IMR-90 (cell line): ENCODE data around the gene NTNG2. TPM values are rescaled to one million over a fixed set of nuclear protein-coding genes. Genes with fewer than 3 reads are reported as not detected.

Source experiments
- ATAC-seq: fragments of 200-7000 bp; cut with Tn5 transposase; 2 replicates; pipeline ENCODE4 v1.9.1; 2020; ENCODE audit warnings: low read depth, mild to moderate bottlenecking, moderate library complexity
- BruUV-seq: library from RNA; stranded (reverse); fragments of 400-500 nt; replicated peaks from 2 replicates; lab custom pipeline; 2021; lab: Mats Ljungman, UMichigan
- CTCF ChIA-PET: fragments of 300-600 bp; formaldehyde crosslinking; extraction: SDS; loops from one replicate; lab custom pipeline; 2021; ENCODE audit warnings: antibody characterized with exemption; lab: Yijun Ruan, JAX
- POLR2A ChIA-PET: fragments of 300-600 bp; sonication (Branson Sonifier 250); formaldehyde crosslinking; loops from one replicate; lab custom pipeline; 2022; ENCODE audit warnings: antibody characterized with exemption; ENCODE audit not compliant: unreplicated experiment; lab: Charles Lee
- DNase-seq: peaks from one replicate; pipeline ENCODE4 v3.0.0; 2013
- H2AFZ ChIP-seq: replicated peaks from 2 replicates; pipeline ENCODE3; 2013; ENCODE audit warnings: low read length, mild to moderate bottlenecking; ENCODE audit not compliant: poor library complexity
- H2AK5ac ChIP-seq: 2 replicates; pipeline ENCODE4 v1.6.1; 2013; ENCODE audit warnings: low read depth, low read length, inconsistent platforms
- H2AK9ac ChIP-seq: replicated peaks from 2 replicates; pipeline ENCODE3; 2013; ENCODE audit warnings: mild to moderate bottlenecking, low read depth, low read length, moderate library complexity; ENCODE audit not compliant: poor library complexity
- H2BK120ac ChIP-seq: 2 replicates; pipeline ENCODE4 v1.6.1; 2013; ENCODE audit warnings: low read depth, low read length, inconsistent platforms
- H2BK15ac ChIP-seq: 3 replicates; pipeline ENCODE4 v1.6.1; 2013; ENCODE audit warnings: low read depth, low read length, inconsistent platforms
- H2BK20ac ChIP-seq: 2 replicates; pipeline ENCODE4 v1.6.1; 2013; ENCODE audit warnings: low read depth, mild to moderate bottlenecking, inconsistent platforms, low read length, moderate library complexity
- H2BK5ac ChIP-seq: 2 replicates; pipeline ENCODE4 v1.6.1; 2013; ENCODE audit warnings: mild to moderate bottlenecking, low read depth, low read length, inconsistent platforms; ENCODE audit not compliant: poor library complexity, severe bottlenecking
- H3K14ac ChIP-seq: replicated peaks from 2 replicates; pipeline ENCODE4 v1.6.1; 2013; ENCODE audit warnings: low read depth, low read length, inconsistent platforms
- H3K18ac ChIP-seq: 2 replicates; pipeline ENCODE4 v1.6.1; 2013; ENCODE audit warnings: low read depth, low read length, control low read depth
- H3K23ac ChIP-seq: 2 replicates; pipeline ENCODE4 v1.6.1; 2013; ENCODE audit warnings: low read depth, low read length, inconsistent platforms
- H3K27ac ChIP-seq: 2 replicates; pipeline ENCODE4 v1.5.1; 2013; ENCODE audit warnings: mild to moderate bottlenecking, control low read depth, low read length; ENCODE audit not compliant: insufficient read depth
- H3K27me3 ChIP-seq: 2 replicates; pipeline ENCODE4 v1.6.1; 2013; ENCODE audit warnings: low read length; ENCODE audit not compliant: control insufficient read depth, insufficient read depth
- H3K36me3 ChIP-seq: 2 replicates; pipeline ENCODE4 v1.6.1; 2013; ENCODE audit warnings: low read length, mixed read lengths; ENCODE audit not compliant: control insufficient read depth, insufficient read depth
- H3K4ac ChIP-seq: 2 replicates; pipeline ENCODE4 v1.6.1; 2013; ENCODE audit warnings: low read depth, low read length, inconsistent platforms
- H3K4me1 ChIP-seq: 2 replicates; pipeline ENCODE4 v1.6.1; 2013; ENCODE audit warnings: low read length, mixed read lengths; ENCODE audit not compliant: control insufficient read depth, insufficient read depth
- H3K4me2 ChIP-seq: 2 replicates; pipeline ENCODE4 v1.6.1; 2013; ENCODE audit warnings: low read depth, mild to moderate bottlenecking, control low read depth, low read length, moderate library complexity
- H3K4me3 ChIP-seq: 2 replicates; pipeline ENCODE4 v1.5.1; 2013; ENCODE audit warnings: low read depth, mild to moderate bottlenecking, control low read depth, low read length, moderate library complexity; ENCODE audit not compliant: insufficient read depth
- H3K56ac ChIP-seq: 2 replicates; pipeline ENCODE4 v1.6.1; 2013; ENCODE audit warnings: low read length, inconsistent platforms; ENCODE audit not compliant: insufficient read depth; ENCODE audit errors: extremely low read depth
- H3K79me1 ChIP-seq, 2 experiments: 2 replicates each; pipeline ENCODE4 v1.6.1; 2013; ENCODE audit warnings: low read length in 2 of 2, inconsistent platforms in 1 of 2, low read depth in 1 of 2
- H3K9ac ChIP-seq: 2 replicates; pipeline ENCODE4 v1.6.1; 2013; ENCODE audit warnings: low read depth, low read length, control low read depth
- H3K9me1 ChIP-seq: 2 replicates; pipeline ENCODE4 v1.6.1; 2013; ENCODE audit warnings: low read length, inconsistent platforms; ENCODE audit not compliant: insufficient read depth
- H3K9me3 ChIP-seq: 2 replicates; pipeline ENCODE4 v1.6.1; 2013; ENCODE audit warnings: low read length; ENCODE audit not compliant: control insufficient read depth, insufficient read depth
- H4K20me1 ChIP-seq: 2 replicates; pipeline ENCODE4 v1.6.1; 2013; ENCODE audit warnings: low read length, inconsistent platforms; ENCODE audit not compliant: insufficient read depth
- H4K5ac ChIP-seq: 2 replicates; pipeline ENCODE4 v1.6.1; 2013; ENCODE audit warnings: mild to moderate bottlenecking, low read depth, low read length, control low read depth
- H4K8ac ChIP-seq, 2 experiments: 2 replicates each; pipeline ENCODE4 v1.6.1; 2013; ENCODE audit warnings: low read depth in 2 of 2, low read length in 2 of 2, control low read depth in 1 of 2, inconsistent platforms in 1 of 2
- H4K91ac ChIP-seq: 2 replicates; pipeline ENCODE4 v1.6.1; 2013; ENCODE audit warnings: low read depth, low read length, inconsistent platforms; ENCODE audit not compliant: insufficient read depth
- BHLHE40 ChIP-seq: fragments of 150-350 bp; IDR thresholded peaks from 2 replicates; pipeline ENCODE4 v1.6.1; 2016; ENCODE audit warnings: mild to moderate bottlenecking, low read depth, low read length
- CEBPB ChIP-seq: IDR thresholded peaks from 2 replicates; pipeline ENCODE4 v1.6.1; 2012; ENCODE audit warnings: low read depth, low read length, improper control_type of control experiment
- CHD1 ChIP-seq: IDR thresholded peaks from 2 replicates; pipeline ENCODE4 v1.6.1; 2012; ENCODE audit warnings: low read depth, low read length, improper control_type of control experiment
- CTCF ChIP-seq: conservative IDR thresholded peaks from 2 replicates; pipeline ENCODE4 v1.5.1; 2012; ENCODE audit warnings: mild to moderate bottlenecking, low read depth, low read length, improper control_type of control experiment
- ELK1 ChIP-seq: fragments of 150-350 bp; IDR thresholded peaks from 2 replicates; pipeline ENCODE4 v1.6.1; 2016; ENCODE audit warnings: low read depth, mild to moderate bottlenecking, low read length, moderate library complexity, borderline replicate concordance
- FOS ChIP-seq: fragments of 150-350 bp; IDR thresholded peaks from 2 replicates; pipeline ENCODE4 v1.6.1; 2016; ENCODE audit warnings: low read depth, low read length
- MAFK ChIP-seq: IDR thresholded peaks from 2 replicates; pipeline ENCODE4 v1.6.1; 2012; ENCODE audit warnings: low read depth, low read length, improper control_type of control experiment
- MAZ ChIP-seq: IDR thresholded peaks from 2 replicates; pipeline ENCODE4 v1.6.1; 2012; ENCODE audit warnings: low read depth, mild to moderate bottlenecking, low read length, improper control_type of control experiment, moderate library complexity, borderline replicate concordance
- MXI1 ChIP-seq: IDR thresholded peaks from 2 replicates; pipeline ENCODE4 v1.6.1; 2012; ENCODE audit warnings: low read depth, mild to moderate bottlenecking, low read length, moderate library complexity, borderline replicate concordance
- NFE2L2 ChIP-seq: fragments of 150-350 bp; IDR thresholded peaks from 2 replicates; pipeline ENCODE4 v1.6.1; 2016; ENCODE audit warnings: low read depth, mild to moderate bottlenecking, low read length
- POLR2A ChIP-seq: IDR thresholded peaks from 2 replicates; pipeline ENCODE4 v1.6.1; 2012; ENCODE audit warnings: mild to moderate bottlenecking, low read depth, low read length
- RAD21 ChIP-seq: IDR thresholded peaks from 2 replicates; pipeline ENCODE4 v1.6.1; 2012; ENCODE audit warnings: low read length, improper control_type of control experiment
- RCOR1 ChIP-seq: IDR thresholded peaks from 2 replicates; pipeline ENCODE4 v1.6.1; 2012; ENCODE audit warnings: mild to moderate bottlenecking, low read length, improper control_type of control experiment; ENCODE audit not compliant: insufficient replicate concordance
- RFX5 ChIP-seq: IDR thresholded peaks from 2 replicates; pipeline ENCODE4 v1.8.0; 2012; ENCODE audit warnings: low read depth, mild to moderate bottlenecking, low read length, moderate library complexity
- SMC3 ChIP-seq: fragments of 150-350 bp; IDR thresholded peaks from 2 replicates; pipeline ENCODE4 v1.6.1; 2016; ENCODE audit warnings: low read depth, mild to moderate bottlenecking, antibody characterized with exemption, low read length, moderate library complexity
- USF2 ChIP-seq: fragments of 150-350 bp; IDR thresholded peaks from 2 replicates; pipeline ENCODE4 v1.6.1; 2017; ENCODE audit warnings: mild to moderate bottlenecking, antibody characterized with exemption, low read length, low read depth
- WGBS, 2 experiments: methylation state at CpG; one replicate each; pipeline versions ENCODE4 v1.1.5 to v1.1.7; 2013; ENCODE audit warnings: missing lambda C conversion rate in 2 of 2; ENCODE audit not compliant: insufficient read length in 1 of 2; ENCODE audit errors: extremely low coverage in 2 of 2; 5-methylcytosine and 5-hydroxymethylcytosine counted together
- dilution Hi-C: fragments of 300-500 bp; cut with HindIII; formaldehyde crosslinking; loops from one replicate; pipeline ENCODE4 v1.14.3; 2018; ENCODE audit warnings: low sequenced_read_pairs; ENCODE audit not compliant: unreplicated experiment
- in situ Hi-C: fragments of 300-500 bp; cut with MboI; formaldehyde crosslinking; loops from 3 replicates; pipeline ENCODE4 v1.14.3; 2019; ENCODE audit warnings: low sequenced_read_pairs, inconsistent platforms, mixed read lengths
- intact Hi-C: fragments of 100-400 bp; cut with micrococcal nuclease; formaldehyde crosslinking; loops from 2 replicates; pipeline ENCODE4 v1.10.0; 2022
- polyA plus RNA-seq, 3 experiments: library from polyadenylated mRNA; depleted of rRNA; stranded (reverse); fragments of >200 nt; gene quantifications; 2 replicates each; pipeline ENCODE4 v1.2.3, GENCODE V29; 2012; ENCODE audit warnings: low replicate concordance in 1 of 3
- total RNA-seq: library from RNA; depleted of rRNA; stranded (reverse); fragments of >200 nt; gene quantifications from 2 replicates; pipeline ENCODE4 v1.2.3, GENCODE V29; 2012

Gene NTNG2
- total and polyA plus RNA-seq, 2 of the 4 experiments (the other 2 are of a cell fraction): 0.54 to 0.84 TPM

- H3K4me2 ChIP-seq: no peak overlapping the region
- no peak overlapping the region for H4K8ac ChIP-seq
- H3K9me3 ChIP-seq: peaks cover 2% of the 10 kb centered on the region; the same call in 1 of the 2 replicates
- H3K4me1 ChIP-seq: no peaks in the 10 kb centered on the region
- H3K27ac ChIP-seq: no peak overlapping the region
- H3K14ac ChIP-seq: no peak overlapping the region
- H2BK5ac ChIP-seq: no peak overlapping the region
- in situ Hi-C loops: no loop called here
- no peak overlapping the region for H3K18ac ChIP-seq
- H2BK120ac ChIP-seq: no peak overlapping the region
- H3K27me3 ChIP-seq: peaks cover 75% of the 10 kb centered on the region
- no peak overlapping the region for H4K5ac ChIP-seq
- ChIA-PET POLR2A (no interaction called here), CTCF (no interaction called here)
- no peak overlapping the region for H3K23ac ChIP-seq
- DNase-seq: no peak
- H2AFZ ChIP-seq: peak overlapping the region; percentile 39
- no peak overlapping the region for H2AK9ac ChIP-seq
- no TSS peak for BruUV-seq
- intact Hi-C loops: loop anchor here (2.0 kb wide), 1 partner anchor 21 kb away; no protein-coding TSS in a partner anchor
- H3K56ac ChIP-seq: no peak overlapping the region
- WGBS, 2 experiments: 57% methylated on average over 1 of the region's 15 CpGs; no CpG with 5 or more reads in 1 of the 2 experiments
- no peaks in the 10 kb centered on the region; the same call in 1 of the 2 replicates for H4K20me1 ChIP-seq
- no peak for ATAC-seq
- no peaks in the 10 kb centered on the region for H3K79me1 ChIP-seq
- TF ChIP-seq CHD1 (no peak), FOS (no peak), MXI1 (no peak), RAD21 (no peak), RCOR1 (no peak), MAFK (no peak), SMC3 (no peak), CTCF (no peak), POLR2A (no peak), USF2 (no peak), RFX5 (no peak), ELK1 (no peak), MAZ (no peak), NFE2L2 (no peak), BHLHE40 (no peak), CEBPB (no peak)
- H3K36me3 ChIP-seq: no peaks in the 10 kb centered on the region
- no peak overlapping the region for H3K9ac ChIP-seq
- no peaks in the 10 kb centered on the region for H3K9me1 ChIP-seq
- H3K4ac ChIP-seq: no peak overlapping the region
- H2BK20ac ChIP-seq: no peak overlapping the region
- no peak overlapping the region for H3K4me3 ChIP-seq
- H2BK15ac ChIP-seq: no peak overlapping the region
- H4K91ac ChIP-seq: no peak overlapping the region
- H2AK5ac ChIP-seq: no peak overlapping the region
- dilution Hi-C loops: no loop called here
These were observed 33.8 kb upstream of the NTNG2 start for GRCh38 chr9:132127888-132128534.
